NCI-H82 treated with DMSO at 0.1 percent for 48 hours (cell line): Measurements from ENCODE around the gene KCTD14.
A peak's percentile ranks its signal among the peaks of the same experiment; 100 is the strongest.
"Not testable (repeated sequence)": the region's sequence is repeated elsewhere in the genome, so short reads cannot be mapped to it uniquely, and the experiment has no call there.

Experiments
- DNase-seq: peaks from one replicate; lab custom pipeline; 2025; ENCODE audit not compliant: unreplicated experiment; lab: John Stamatoyannopoulos, UW

Gene KCTD14

GRCh38 chr11:78022397-78023396 is at the start of gene KCTD14:
Gene KCTD14, minus strand, starts transcription at chr11:78023276. Its CDS starts 27 bp downstream, at chr11:78023249.
- DNase-seq: no peak

GRCh38 chr11:78072455-78072854 is 49.4 kb upstream of the KCTD14 start:
- no peak for DNase-seq

- DNase-seq: no peak
Observed at GRCh38 chr11:78071717-78072116, 48.6 kb upstream of the KCTD14 start.

GRCh38 chr11:78070621-78071020 is 47.5 kb upstream of the KCTD14 start:
- no peak for DNase-seq

- DNase-seq: no peak
Observed at GRCh38 chr11:78069465-78069864, 46.4 kb upstream of the KCTD14 start.

- no peak for DNase-seq
Observed at GRCh38 chr11:78067704-78068103, 44.6 kb upstream of the KCTD14 start.

GRCh38 chr11:78066471-78066870 is 43.4 kb upstream of the KCTD14 start:
- DNase-seq: no peak

- no peak for DNase-seq
Observed at GRCh38 chr11:78065203-78065602, 42.1 kb upstream of the KCTD14 start.

GRCh38 chr11:78063440-78064181 is 40.5 kb upstream of the KCTD14 start, which contains the start of gene THRSP:
Gene THRSP, plus strand, starts transcription at chr11:78063861. Its CDS starts 21 bp downstream, at chr11:78063882.
- DNase-seq: no peak

- DNase-seq: no peak
Observed at GRCh38 chr11:78062671-78063070, 39.6 kb upstream of the KCTD14 start.

GRCh38 chr11:78061921-78062311 is 38.8 kb upstream of the KCTD14 start:
- no peak for DNase-seq

- peak; percentile 33 for DNase-seq
Observed at GRCh38 chr11:78061088-78061920, 38.2 kb upstream of the KCTD14 start.

GRCh38 chr11:78060533-78060932 is 37.5 kb upstream of the KCTD14 start:
- DNase-seq: no peak

GRCh38 chr11:78059749-78060328 is 36.8 kb upstream of the KCTD14 start:
- DNase-seq: not testable (repeated sequence)

GRCh38 chr11:78057462-78058055 is 34.5 kb upstream of the KCTD14 start:
- DNase-seq: no peak

GRCh38 chr11:78056093-78056492 is 33.0 kb upstream of the KCTD14 start:
- no peak for DNase-seq

- DNase-seq: no peak
Observed at GRCh38 chr11:78054971-78055370, 31.9 kb upstream of the KCTD14 start.

GRCh38 chr11:78050964-78051831 is 28.1 kb upstream of the KCTD14 start:
- DNase-seq: no peak

- DNase-seq: no peak
Observed at GRCh38 chr11:78049348-78049747, 26.3 kb upstream of the KCTD14 start.
